GM12875 (cell line): ENCODE measurements around the gene PBX3.
"Not testable (repeated sequence)": the region's sequence is repeated elsewhere in the genome, so short reads cannot be mapped to it uniquely, and the experiment has no call there.

Source experiments
- H3K4me3 ChIP-seq: one replicate; pipeline ENCODE4 v1.5.1; 2011; ENCODE audit warnings: low read depth, low read length, control low read depth
- TF ChIP-seq, protein P1 (sequence below): IDR thresholded peaks from 2 replicates; pipeline ENCODE4 v1.5.1; 2011; ENCODE audit warnings: low read depth, mild to moderate bottlenecking, control low read depth, inconsistent platforms, low read length, moderate library complexity, borderline replicate concordance; ENCODE audit not compliant: insufficient read depth

PBX3 gene

GRCh38 chr9:125771037-125771436 is 23.9 kb downstream of the PBX3 start:
- no peak overlapping the region for H3K4me3 ChIP-seq
- TF ChIP-seq, protein P1, sequence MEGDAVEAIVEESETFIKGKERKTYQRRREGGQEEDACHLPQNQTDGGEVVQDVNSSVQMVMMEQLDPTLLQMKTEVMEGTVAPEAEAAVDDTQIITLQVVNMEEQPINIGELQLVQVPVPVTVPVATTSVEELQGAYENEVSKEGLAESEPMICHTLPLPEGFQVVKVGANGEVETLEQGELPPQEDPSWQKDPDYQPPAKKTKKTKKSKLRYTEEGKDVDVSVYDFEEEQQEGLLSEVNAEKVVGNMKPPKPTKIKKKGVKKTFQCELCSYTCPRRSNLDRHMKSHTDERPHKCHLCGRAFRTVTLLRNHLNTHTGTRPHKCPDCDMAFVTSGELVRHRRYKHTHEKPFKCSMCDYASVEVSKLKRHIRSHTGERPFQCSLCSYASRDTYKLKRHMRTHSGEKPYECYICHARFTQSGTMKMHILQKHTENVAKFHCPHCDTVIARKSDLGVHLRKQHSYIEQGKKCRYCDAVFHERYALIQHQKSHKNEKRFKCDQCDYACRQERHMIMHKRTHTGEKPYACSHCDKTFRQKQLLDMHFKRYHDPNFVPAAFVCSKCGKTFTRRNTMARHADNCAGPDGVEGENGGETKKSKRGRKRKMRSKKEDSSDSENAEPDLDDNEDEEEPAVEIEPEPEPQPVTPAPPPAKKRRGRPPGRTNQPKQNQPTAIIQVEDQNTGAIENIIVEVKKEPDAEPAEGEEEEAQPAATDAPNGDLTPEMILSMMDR: no peak

- H3K4me3 ChIP-seq: no peak overlapping the region
- TF ChIP-seq, protein P1: no peak
Measured at GRCh38 chr9:125772740-125773139, 25.6 kb downstream of the PBX3 start.

DNA sequence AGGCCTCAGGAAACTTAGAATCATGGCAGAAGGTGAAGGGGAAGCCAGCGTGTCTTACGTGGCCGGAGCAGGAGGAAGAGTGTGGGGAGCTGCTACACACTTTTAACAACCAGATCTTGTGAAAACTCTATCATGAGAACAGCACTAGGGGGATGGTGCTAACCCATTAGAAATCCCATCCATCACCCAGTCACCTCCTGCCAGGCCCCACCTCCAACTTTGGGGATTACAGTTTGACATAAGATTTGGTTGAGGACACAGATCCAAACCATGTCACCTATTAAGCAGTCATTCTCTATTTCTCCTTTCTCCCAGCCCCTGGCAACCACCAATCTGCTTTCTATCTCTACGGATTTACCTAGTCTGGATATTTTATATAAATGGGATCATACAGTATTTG is 26.9 kb downstream of the PBX3 start:
- H3K4me3 ChIP-seq: no peak overlapping the region
- TF ChIP-seq, protein P1: no peak

DNA sequence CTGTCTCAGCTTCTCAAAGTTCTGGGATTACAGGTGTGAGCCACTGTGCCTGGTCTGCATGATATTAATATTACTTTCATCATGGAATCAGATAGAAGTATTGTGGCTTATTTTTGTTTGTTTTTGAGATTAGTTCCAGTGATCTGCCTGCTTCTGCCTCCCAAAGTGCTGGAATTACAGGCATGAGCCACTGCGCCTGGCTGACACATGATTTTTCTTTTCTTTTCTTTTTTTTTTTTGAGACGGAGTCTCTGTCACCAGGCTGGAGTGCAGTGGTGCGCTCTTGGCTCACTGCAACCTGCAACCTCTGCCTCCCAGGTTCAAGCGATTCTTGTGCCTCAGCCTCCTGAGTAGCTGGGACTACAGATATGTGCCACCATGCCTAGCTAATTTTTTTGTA is 29.6 kb downstream of the PBX3 start:
- H3K4me3 ChIP-seq: not testable (repeated sequence)

GRCh38 chr9:125778538-125779219 is 31.5 kb downstream of the PBX3 start:
- not testable (repeated sequence) for H3K4me3 ChIP-seq

GRCh38 chr9:125779220-125779565 is 32.0 kb downstream of the PBX3 start:
- H3K4me3 ChIP-seq: not testable (repeated sequence)

DNA sequence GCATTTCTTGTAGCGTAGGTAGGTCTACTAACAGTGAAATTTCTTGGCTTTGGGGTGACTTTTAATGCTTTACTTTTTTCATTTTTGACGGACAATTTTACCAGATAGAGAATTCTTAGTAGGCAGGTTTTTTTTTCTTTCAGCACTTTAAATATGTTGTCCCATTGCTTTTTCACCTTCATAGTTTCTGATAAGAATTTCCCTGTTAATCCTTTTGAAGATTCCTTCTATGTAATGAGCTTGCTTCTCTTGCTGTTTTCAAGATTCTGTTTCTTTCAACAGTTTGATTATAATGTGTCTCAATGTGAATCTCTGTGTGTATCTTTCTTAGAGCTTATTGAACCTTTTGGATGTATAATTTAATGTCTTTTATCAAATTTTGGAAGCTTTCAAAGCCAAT is 35.5 kb downstream of the PBX3 start:
- H3K4me3 ChIP-seq: no peak overlapping the region
- TF ChIP-seq, protein P1: no peak

GRCh38 chr9:125784286-125785049 is 37.3 kb downstream of the PBX3 start:
- H3K4me3 ChIP-seq: no peak overlapping the region
- TF ChIP-seq, protein P1: no peak

DNA sequence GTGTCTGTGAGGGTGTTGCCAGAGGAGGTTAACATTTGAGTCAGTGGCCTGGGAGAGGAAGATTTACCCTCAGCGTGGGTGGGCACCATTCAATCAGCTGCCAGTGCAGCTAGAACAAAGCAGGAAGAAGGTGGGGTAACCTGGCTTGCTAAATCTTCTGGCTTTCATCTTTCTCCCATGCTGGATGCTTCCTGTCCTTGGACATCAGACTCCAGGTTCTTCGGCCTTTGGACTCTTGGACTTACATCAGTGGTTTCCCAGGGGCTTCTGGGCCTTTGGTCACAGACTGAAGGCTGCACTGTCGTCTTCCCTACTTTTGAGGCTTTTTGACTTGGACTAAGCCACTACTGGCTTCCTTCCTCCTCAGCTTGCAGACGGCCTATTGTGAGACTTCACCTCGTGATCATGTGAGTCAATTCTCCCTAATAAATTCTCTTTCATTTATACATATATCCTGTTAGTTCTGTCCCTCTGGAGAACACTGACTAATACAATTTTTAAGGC is 38.1 kb downstream of the PBX3 start:
- TF ChIP-seq, protein P1: no peak

More for the DNA sequence above, 38.1 kb downstream of the PBX3 start:
- H3K4me3 ChIP-seq: no peak overlapping the region
